Gastrocnemius medialis (tissue), 4 donors: ENCODE results near the gene TRIM46. TPM values are rescaled to one million over a fixed set of nuclear protein-coding genes. Genes with fewer than 3 reads are reported as not detected.
A peak's percentile ranks its signal among the peaks of the same experiment; 100 is the strongest.
"Not testable (repeated sequence)": the region's sequence is repeated elsewhere in the genome, so short reads cannot be mapped to it uniquely, and the experiment has no call there.

Experiments used
- ATAC-seq, 2 donors: fragments of 150-250 bp; one replicate each; pipeline ENCODE4 v1.9.1; 2016
- DNase-seq, 2 donors: peaks; one replicate each; pipeline ENCODE4 v3.0.0-alpha.2; 2019
- H3K27ac ChIP-seq, 4 donors: fragments of 200-600 bp; sonication (generic); 1 replicate in 1 of 4; 2 replicates in 3 of 4; pipeline ENCODE4 v1.5.1; 2016 to 2018; ENCODE audit warnings: mild to moderate bottlenecking in 2 of 4, moderate library complexity in 1 of 4
- H3K27me3 ChIP-seq, 3 donors: fragments of 200-600 bp; sonication (generic) in 2 of 3; 1 replicate in 1 of 3; 2 replicates in 2 of 3; pipeline versions ENCODE4 v1.5.1 to v1.6.0; 2016 to 2019; ENCODE audit warnings: mild to moderate bottlenecking in 1 of 3, moderate library complexity in 1 of 3
- H3K36me3 ChIP-seq, 2 donors: fragments of 200-600 bp; sonication (generic) in 1 of 2; one replicate each; pipeline ENCODE4 v1.5.1; 2017 to 2018
- H3K4me1 ChIP-seq, 2 donors: fragments of 200-600 bp; sonication (generic) in 1 of 2; one replicate each; pipeline ENCODE4 v1.5.1; 2016 to 2017; ENCODE audit warnings: mild to moderate bottlenecking in 2 of 2
- H3K4me3 ChIP-seq, 4 donors: fragments of 200-600 bp; sonication (generic) in 3 of 4; 1 replicate in 1 of 4; 2 replicates in 3 of 4; pipeline ENCODE4 v1.5.1; 2016 to 2019; ENCODE audit warnings: mild to moderate bottlenecking in 2 of 4
- H3K9me3 ChIP-seq, 3 donors: fragments of 200-600 bp; sonication (generic) in 2 of 3; 1 replicate in 1 of 3; 2 replicates in 2 of 3; pipeline ENCODE4 v1.5.1; 2016 to 2019
- CTCF ChIP-seq, 5 experiments: fragments of 450-650 bp in 3 of 5; fragments of 200-600 bp in 2 of 5; sonication (generic) in 2 of 5; IDR thresholded peaks in 4 of 5; conservative IDR thresholded peaks in 1 of 5; 1 replicate in 4 of 5; 2 replicates in 1 of 5; pipeline ENCODE4 v1.5.1; 2016 to 2019; ENCODE audit warnings: antibody characterized with exemption in 5 of 5, mild to moderate bottlenecking in 3 of 5, moderate library complexity in 3 of 5
- POLR2A ChIP-seq, 2 donors: fragments of 450-650 bp; IDR thresholded peaks; one replicate each; pipeline ENCODE4 v1.6.1; 2017; ENCODE audit warnings: antibody characterized with exemption in 2 of 2, mild to moderate bottlenecking in 2 of 2, moderate library complexity in 2 of 2
- in situ Hi-C, 4 donors: fragments of 200-750 bp; cut with MboI; loops; one replicate each; pipeline versions ENCODE4 v1.15.0 to v1.8.0; 2017; ENCODE audit warnings: low sequenced_read_pairs in 4 of 4
- intact Hi-C: fragments of 100-400 bp; cut with DNase I; formaldehyde crosslinking; loops from one replicate; pipeline ENCODE4 v1.15.1; 2023; ENCODE audit warnings: low total_unique reads
- total RNA-seq, 4 donors: library from RNA; depleted of rRNA; stranded (reverse); fragments of >200 nt; gene quantifications; one replicate each; pipeline versions ENCODE4 v1.1.0 to v1.2.3, GENCODE V29; 2016

TRIM46 gene
- total RNA-seq, 4 donors from 2014 or later, result not detected

- H3K4me1 ChIP-seq, H3K9me3 ChIP-seq, H3K4me3 ChIP-seq, H3K27ac ChIP-seq, H3K27me3 ChIP-seq, intact Hi-C loops, H3K36me3 ChIP-seq, DNase-seq, in situ Hi-C loops, ATAC-seq: not testable (repeated sequence)
Observed at GRCh38 chr1:155214702-155215101, 41.1 kb downstream of the TRIM46 start.

- intact Hi-C loops, result loop anchor here (1.0 kb wide), 1 partner anchor 22 kb away; a partner anchor contains a TSS
Observed at GRCh38 chr1:155218854-155219591, 45.4 kb downstream of the TRIM46 start.

GRCh38 chr1:155219592-155220031, 46.0 kb downstream of the TRIM46 start:
- Histone ChIP-seq H3K36me3 (no peaks in the 10 kb centered on the region), H3K27me3 (no peaks in the 10 kb centered on the region), H3K4me1 (no peaks in the 10 kb centered on the region), H3K27ac (peak overlapping the region in 1 of 4 donors; percentile 18), H3K9me3 (no peaks in the 10 kb centered on the region), H3K4me3 (peak overlapping the region in 3 of 4 donors; percentile 1 to 39 (median 23))
- no peak for DNase-seq
- intact Hi-C loops, result loop anchor here (1.0 kb wide), 1 partner anchor 22 kb away; a partner anchor contains a TSS
- in situ Hi-C loops, result no loop called here
- TF ChIP-seq POLR2A (IDR thresholded peaks at IDR 0.05), result no peak
- no peak for TF ChIP-seq CTCF (IDR thresholded peaks at IDR 0.05 in 4 of 5, conservative IDR thresholded peaks at IDR 0.05 in 1 of 5)
- ATAC-seq, result peak in 1 of 2 donors; percentile 22

More at GRCh38 chr1:155218854-155219591, 45.4 kb downstream of the TRIM46 start:
- Histone ChIP-seq H3K36me3 (no peaks in the 10 kb centered on the region), H3K4me3 (peak overlapping the region; percentile 1 to 39 (median 13)), H3K27ac (peak overlapping the region in 1 of 4 donors; percentile 18), H3K4me1 (no peaks in the 10 kb centered on the region), H3K27me3 (no peaks in the 10 kb centered on the region), H3K9me3 (no peaks in the 10 kb centered on the region)
- ATAC-seq, result peak; percentile 77 to 80
- in situ Hi-C loops, result no loop called here
- no peak for TF ChIP-seq POLR2A (IDR thresholded peaks at IDR 0.05)
- no peak for TF ChIP-seq CTCF (IDR thresholded peaks at IDR 0.05 in 4 of 5, conservative IDR thresholded peaks at IDR 0.05 in 1 of 5)
- peak in 1 of 2 donors; percentile 40 for DNase-seq

- DNase-seq, H3K36me3 ChIP-seq, H3K4me1 ChIP-seq, H3K9me3 ChIP-seq, H3K27me3 ChIP-seq, H3K4me3 ChIP-seq, ATAC-seq, H3K27ac ChIP-seq, in situ Hi-C loops, intact Hi-C loops: not testable (repeated sequence)
Observed at GRCh38 chr1:155220211-155220965, 46.7 kb downstream of the TRIM46 start.

GRCh38 chr1:155223047-155223446, 49.4 kb downstream of the TRIM46 start:
- Histone ChIP-seq H3K27ac (no peak overlapping the region), H3K36me3 (no peaks in the 10 kb centered on the region), H3K4me3 (no peak overlapping the region), H3K4me1 (peaks cover 8 to 13% of the 10 kb centered on the region in 2 donors), H3K27me3 (no peaks in the 10 kb centered on the region), H3K9me3 (no peaks in the 10 kb centered on the region)
- no peak for DNase-seq
- in situ Hi-C loops (no loop called here), intact Hi-C loops (no loop called here)
- no peak for TF ChIP-seq POLR2A (IDR thresholded peaks at IDR 0.05)
- no peak for TF ChIP-seq CTCF (IDR thresholded peaks at IDR 0.05 in 4 of 5, conservative IDR thresholded peaks at IDR 0.05 in 1 of 5)
- ATAC-seq, result no peak

GRCh38 chr1:155225404-155225759, 51.7 kb downstream of the TRIM46 start:
- H3K27ac ChIP-seq, H3K9me3 ChIP-seq, H3K4me3 ChIP-seq, H3K27me3 ChIP-seq, ATAC-seq, H3K36me3 ChIP-seq, in situ Hi-C loops, DNase-seq: not testable (repeated sequence)
- peaks cover 8 to 15% of the 10 kb centered on the region in 2 donors for H3K4me1 ChIP-seq
- intact Hi-C loops, result loop anchor here (5.0 kb wide), 1 partner anchor 53 kb away; the partner anchor contains the start of genes KRTCAP2 and TRIM46
